NCI-H1436 treated with DMSO at 0.1 percent for 48 hours (cell line): ENCODE data around the gene EPS8L2.
"Not testable (repeated sequence)": the region's sequence is repeated elsewhere in the genome, so short reads cannot be mapped to it uniquely, and the experiment has no call there.

Experiments
- DNase-seq: peaks from one replicate; lab custom pipeline; 2025; lab: John Stamatoyannopoulos, UW

The EPS8L2 gene

DNA sequence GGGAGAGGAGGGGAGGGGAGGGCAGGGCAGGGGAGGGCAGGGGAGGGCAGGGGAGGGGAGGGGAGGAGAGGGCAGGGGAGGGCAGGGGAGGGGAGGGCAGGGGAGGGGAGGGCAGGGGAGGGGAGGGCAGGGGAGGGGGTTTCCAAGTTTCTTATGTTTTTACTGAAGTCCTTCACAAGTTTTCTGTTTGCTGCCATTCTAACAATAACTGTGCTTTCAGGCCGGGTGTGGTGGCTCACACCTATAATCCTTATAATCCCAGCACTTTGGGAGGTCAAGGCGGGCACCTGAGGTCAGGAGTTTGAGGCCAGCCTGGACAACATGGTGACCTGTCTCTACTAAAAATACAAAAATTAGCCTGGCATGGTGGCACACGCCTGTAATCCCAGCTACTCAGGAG is 15.8 kb upstream of the EPS8L2 start:
- not testable (repeated sequence) for DNase-seq

DNA sequence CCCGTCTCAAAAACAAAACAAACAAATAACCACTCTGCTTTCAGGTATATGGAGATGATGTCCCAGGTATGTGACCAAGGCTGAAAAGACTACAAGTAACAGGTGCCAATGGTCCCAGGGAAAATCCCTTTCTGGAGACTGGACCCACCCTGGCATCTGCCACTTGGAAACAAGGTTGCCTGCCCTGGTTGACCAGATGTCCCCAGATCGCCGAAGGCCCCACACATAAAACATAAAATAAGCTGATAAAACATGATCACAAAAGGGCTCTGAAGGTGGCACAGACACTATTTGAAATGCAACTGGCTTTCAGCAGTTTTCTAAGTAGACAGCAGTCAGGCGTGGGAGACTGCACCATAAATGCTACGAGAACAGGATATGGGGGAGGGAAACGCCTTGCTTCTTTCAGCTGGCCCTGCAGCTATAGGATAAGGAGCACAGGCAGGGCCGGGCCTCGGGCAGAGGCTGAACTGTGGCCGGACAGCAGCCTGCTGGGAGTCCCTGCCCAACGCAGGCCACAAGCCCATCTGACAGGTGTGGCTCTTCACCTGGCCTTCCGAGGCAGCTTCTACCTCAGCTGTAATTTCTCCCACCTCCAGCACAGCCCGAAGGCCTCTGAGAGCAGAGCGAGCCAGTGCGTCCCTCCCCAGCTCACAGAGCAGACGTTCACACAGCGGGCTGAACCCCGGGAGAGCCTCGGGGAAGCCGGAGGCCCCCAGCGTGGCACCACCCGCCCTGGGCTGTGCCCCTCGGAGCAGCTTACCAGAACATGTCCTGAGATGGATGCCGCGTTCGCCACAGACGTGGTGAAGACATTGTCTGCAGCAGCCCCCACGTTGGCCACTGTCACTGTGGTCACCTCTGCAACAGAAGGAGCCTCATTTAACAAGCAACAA is 15.0 kb upstream of the EPS8L2 start:
- no peak for DNase-seq

DNA sequence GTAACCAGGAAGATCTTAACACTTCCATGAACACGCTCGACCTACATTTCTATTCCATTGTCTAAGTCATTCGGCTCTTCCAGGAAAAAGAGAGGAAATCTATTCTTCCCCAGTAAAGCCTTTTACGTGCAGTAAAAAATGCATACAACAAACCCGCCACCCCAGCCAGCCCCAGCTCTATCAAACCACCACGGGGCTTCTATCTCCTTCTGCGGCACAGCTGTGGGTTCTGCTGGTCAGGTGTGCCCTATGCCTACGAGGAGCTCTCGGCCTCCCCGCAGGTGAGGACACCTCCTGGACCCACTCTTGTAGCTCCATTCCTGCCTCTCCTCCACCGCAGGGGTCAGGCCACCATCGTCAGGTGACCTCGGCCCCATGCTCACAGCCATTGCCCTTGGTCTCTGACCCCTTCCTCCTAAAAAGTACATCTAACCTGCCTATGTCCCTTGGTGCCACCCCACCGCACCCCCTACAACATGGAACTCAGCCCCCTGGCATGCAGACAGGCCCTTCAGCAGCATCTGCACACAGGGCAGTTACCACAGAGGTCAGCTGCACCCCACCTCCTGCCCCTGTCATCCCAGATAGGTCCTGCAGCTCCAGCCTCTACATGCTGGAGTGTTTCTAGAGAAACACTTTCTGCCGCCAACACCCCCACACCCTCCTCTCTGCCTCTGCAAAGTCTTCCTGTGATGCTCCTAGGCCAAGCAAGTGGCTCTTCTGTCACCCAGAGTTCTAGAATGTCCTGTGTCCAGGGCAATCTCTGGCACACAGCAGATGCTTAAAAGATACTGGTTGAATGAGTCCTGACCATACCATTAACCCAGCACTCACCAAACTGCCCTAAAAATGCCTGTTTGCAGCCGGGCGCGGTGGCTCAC is 14.1 kb upstream of the EPS8L2 start:
- DNase-seq, result no peak

DNA sequence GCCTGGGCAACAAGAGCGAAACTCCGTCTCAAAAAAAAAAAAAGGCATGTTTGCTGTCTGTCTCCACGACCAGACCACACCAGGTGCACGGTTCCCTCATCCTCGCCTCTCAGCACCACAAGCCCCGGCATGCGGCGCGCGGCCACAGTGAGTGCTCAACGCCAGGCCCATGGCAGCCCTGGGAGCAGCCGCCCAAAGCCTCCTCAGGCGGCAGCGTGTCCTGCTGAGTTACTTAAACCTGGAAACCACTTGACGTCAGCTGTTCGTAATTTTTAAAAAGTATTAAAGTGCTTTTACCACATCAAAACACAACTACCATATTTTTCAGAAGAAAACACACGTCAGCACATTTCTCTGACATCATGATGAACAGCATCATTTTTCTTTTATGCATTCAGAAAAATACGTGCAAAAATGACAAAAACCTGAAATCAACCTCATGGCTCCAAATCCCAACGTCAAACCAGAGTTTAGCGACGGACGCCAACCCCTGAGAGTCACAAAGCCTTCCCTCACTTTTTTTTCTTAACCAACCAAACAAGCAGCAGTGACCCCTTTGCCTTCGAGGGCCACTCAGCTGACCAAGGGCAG is 13.1 kb upstream of the EPS8L2 start:
- no peak for DNase-seq

DNA sequence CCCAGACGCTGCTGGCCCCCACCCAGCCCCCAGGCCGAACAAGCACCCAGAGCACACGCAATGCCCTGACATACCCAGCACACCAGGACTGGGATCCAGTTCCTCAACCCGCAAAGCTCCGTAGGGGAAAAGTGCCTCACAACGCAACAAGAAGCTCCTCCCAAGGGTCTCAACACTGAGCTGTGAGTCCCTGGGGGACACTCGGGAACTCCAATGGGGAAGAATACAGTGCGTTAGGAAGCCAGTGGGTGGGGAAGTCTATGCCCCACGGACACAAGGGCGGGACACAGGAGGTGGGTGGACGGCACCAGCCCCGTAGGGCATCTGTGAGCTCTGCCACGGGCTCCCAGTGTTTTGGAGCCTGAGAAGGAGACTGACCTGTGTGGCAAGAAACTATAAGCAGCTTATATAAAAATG is 12.6 kb upstream of the EPS8L2 start:
- no peak for DNase-seq

DNA sequence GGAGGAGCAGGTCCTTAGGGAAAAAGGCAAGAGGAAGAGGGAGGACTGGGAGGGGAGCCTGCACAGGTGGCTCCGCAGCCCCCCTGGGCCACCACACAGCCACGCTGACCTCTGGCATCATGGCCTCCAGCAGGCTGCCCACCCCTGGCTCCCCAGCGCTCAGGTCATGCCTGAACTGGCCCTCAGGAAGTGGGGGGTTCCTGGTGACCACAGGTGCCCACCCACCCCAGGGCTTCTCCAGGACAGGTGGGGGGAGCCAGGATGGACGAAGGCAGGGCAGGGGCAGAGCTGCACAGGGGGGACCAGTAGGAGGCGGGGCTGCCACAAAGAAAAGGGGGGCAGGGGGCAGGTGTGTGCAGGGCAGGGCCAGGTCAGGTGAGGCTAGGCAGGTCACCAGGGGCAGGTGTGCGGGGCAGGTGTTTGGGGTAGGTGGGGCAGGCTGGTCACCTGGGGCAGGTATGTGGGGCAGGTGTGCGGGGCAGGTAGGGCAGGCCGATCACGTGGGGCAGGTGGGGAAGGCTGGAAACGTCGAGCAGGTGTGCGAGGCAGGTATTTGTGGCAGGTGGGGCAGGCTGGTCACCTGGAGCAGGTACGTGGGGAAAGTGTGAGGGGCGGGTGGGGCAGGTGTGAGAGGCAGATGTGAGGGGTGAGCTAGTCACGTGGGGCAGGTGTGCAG is 12.0 kb upstream of the EPS8L2 start:
- DNase-seq, result no peak

DNA sequence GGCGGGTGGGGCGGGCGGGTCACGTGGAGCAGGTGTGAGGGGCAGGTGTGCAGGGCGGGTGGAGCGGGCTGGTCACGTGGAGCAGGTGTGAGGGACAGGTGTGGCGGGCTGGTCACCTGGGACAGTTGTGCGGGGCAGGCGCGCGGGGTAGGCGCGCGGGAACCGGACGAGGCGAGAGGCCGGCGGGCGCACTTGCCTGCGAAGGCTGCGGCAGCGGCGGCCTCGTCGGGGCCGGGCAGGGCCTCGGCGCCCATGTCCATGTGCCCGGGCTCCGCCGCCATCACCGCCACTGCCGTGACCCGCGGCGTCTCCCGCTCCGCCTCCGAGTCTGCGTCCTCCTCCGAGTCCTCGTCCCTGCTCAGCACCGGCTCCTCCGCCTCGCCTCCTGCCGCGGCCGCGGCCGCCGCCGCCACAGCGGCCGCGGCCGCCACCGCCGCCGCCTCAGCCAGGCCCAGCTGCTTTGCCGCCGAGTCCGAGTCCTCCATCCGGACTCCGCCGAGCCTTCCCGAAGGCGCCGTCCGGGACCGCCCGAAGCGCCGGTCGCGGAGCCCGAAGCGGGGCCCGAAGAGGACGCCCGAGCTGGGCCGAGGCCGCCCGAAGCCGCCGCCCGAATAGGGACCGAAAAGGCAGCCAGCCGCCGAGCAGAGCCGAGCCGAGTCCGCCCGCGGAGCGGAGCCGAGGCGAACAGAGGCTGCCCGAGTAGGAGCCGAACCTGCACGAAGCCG is 11.3 kb upstream of the EPS8L2 start, which contains the start of gene DEAF1:
DEAF1 (minus strand) TSS at position 660 of the 725 bp plus-strand sequence; CDS start at position 485, 175 bp downstream.
- DNase-seq, result peak; percentile 81

DNA sequence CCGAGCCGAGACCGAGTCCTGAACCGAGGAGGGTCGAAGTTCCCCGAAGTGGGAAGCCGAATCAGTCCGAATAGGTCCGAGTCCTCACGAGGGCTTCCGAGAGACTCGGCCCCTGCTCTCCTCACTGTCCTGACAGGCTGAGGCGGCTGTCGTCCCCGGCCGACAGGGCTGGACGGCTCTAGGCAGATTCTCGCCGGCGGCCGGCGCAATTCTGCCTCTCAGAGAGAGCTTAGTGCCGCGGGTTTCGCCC is 10.8 kb upstream of the EPS8L2 start:
- no peak for DNase-seq

DNA sequence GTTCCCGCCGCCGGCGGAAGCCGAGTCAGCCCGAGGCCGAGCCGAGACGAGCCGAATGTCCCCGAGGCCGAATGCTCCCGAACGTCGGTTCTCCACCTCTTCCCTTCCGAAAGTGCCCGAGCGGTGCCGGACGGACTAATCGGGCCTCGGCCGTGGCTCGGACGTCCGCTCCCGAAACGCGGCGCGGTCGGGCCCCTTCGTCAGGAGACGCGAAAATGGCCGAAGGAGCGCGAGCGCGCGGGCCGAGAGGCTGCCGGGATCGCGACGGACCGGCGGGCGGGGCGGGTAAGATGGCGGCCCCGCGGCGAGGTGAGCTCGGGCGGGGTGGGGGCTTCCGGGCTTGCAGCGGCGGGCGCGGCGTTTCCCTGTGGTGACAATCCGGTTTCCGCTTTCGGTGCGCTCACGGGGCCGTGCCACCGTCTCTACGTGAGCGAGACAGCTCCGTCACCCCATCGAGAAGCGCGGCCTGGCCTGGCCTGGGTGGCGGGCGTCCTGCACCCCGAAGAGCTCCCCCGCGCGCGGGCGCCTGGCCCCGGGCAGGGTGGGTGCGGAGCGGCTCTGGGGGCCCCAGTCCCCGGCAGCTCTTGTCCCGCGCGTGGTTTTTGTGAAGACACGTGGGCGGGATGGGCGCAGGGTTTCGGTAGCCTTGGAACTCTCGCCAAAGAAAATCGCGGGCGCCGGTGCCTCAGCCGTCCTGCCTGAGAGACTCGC is 10.3 kb upstream of the EPS8L2 start, which contains the start of gene TMEM80:
TMEM80 (plus strand) TSS at position 279 of the 711 bp plus-strand sequence; CDS start at position 291, 12 bp downstream.
- DNase-seq, result peak; percentile 81

DNA sequence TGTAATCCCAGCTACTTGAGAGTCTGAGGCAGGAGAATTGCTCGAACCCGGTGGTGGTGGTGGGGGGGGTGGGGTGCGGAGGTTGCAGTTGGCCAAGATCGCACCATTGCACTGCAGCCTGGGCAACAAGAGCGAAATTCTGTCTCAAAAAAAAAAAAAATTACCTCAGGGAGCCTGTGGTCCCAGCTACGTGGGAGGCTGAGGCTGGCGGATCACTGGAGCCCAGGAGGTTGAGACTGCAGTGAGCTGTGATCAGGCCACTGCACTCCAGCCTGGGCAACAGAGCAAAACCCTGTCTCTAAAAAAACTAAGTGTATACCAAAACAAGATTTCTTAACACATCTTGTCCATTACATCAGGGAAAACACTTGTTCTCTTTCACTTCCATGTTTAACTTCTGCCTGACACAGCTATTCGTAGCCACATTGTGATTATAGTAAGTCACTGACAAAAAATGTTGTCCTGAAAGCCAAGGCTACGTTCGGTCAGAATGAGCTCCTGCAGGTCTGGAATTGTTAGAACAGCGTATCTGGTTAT is 9.0 kb upstream of the EPS8L2 start:
- DNase-seq, result no peak

DNA sequence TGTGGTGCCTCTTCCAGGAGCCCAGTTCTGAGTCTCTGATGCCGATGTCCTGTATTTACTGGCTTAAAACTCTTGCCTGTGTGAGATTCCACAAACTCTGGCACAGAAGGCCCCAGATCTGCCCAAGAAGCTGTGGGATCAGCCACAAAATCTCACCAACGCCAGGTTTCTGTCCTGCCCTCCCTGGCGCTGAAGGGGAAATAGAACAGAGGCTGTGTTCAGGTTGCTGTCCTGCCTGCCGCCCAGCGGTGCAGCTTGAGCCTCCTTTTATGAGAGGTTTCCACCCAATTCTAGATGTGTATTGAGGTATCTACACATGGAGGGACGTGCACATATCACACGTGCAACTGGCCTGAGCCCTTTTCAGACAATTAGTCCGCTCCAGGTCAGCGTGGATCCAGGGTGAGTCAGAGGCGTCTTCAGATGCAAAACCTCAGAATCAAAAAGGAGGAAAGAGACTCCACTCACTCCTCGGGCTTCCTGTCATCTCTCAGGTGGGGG is 8.2 kb upstream of the EPS8L2 start:
- no peak for DNase-seq

DNA sequence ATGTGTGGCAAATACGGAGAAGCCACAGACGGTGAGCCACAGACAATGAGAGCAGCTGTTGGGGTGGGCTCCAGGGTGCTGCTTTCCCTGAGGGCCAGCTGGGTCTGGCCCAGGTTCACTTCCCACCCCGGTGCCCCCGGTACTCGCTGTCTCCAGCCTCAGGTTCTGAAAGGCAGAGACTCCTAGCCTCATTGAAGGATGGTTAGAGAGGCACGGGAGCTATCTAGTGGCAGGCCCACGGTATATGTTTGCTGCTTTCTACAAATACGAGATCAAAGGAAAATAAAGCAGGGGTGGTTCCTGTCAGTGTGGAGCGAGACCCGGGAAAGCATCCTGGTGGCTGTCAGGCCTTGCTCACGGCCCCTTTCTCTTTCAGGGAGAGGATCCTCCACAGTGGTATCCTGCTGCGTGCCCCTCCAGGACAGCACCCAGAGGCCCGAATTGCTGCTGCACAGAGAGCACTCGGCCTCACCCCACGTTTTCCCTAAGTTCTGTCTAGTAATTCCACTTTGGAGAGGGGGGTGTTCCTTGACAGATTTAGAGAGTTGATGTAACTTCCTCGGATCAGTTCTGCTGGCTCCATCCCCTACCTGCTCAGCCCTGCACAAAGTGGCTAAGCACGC is 7.4 kb upstream of the EPS8L2 start:
- no peak for DNase-seq

DNA sequence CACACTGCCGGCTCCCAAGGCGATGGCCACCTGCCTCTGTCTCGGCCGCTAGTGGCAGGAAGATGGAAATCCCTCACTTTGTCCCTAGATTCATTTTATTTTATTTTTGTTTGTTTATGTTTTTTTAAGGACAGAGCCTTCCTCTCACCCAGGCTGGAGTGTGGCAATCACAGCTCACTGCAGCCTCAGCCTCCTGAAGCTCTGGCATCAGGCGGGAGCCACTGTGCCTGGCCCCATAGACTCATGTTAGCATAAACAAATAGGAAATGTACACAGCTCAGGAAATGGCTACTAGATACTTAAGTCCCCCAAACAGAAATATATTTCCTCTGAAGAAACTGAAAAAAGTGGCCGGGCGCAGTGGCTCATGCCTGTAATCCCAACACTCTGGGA is 6.9 kb upstream of the EPS8L2 start:
- no peak for DNase-seq

DNA sequence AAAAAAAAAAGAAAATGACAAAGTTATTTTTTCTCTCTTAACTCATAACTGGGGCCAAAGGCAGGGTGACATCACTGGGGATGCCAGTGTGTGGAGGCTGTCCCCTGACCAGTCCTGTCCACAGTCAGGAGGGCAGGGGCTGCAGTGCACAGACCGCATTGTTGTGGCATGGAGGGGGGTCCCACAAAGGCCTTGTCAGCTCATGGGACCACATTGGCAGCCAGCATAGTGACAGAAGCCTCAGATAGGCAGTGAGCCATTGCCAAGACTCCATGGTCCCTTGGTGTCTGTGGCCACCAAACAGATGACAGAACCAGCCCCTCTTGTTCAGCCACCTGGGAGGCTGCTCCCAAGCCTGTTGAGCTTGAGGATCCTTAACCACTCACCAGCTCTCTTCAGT is 6.3 kb upstream of the EPS8L2 start:
- no peak for DNase-seq

DNA sequence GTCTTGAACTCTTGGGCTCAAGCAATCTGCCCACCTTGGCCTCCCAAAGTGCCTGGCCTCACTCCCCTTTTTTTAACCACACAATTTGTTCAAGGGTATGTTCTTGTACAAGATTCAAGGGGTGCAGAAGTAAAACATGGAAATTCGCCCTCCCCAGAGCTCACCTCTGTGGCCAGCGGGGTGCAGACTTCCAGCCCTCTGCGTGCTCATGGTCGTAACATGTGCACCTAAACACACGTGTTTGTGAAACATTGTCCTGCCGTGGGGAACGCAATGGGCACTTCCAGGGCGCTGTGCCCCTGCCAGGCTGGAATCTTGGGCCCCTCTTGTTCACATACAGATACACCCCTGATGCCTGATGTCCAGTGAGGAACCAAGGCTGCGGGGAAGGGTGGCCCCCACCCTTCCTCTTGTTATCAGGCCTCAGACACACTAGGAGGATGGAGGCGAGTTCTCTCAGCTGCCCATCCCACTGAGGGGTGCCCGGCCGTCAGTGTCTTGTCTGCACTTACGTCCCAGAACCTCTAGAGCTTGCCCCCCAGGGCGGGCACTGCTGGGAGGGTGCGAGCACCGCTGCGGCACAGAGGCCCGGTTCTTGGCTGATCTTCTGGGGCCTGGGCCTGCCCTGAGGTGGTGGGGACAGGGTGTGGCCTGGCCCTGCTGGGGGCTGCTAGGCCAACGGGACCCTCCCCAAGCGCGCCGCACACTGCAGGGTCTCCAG is 4.1 kb upstream of the EPS8L2 start:
- no peak for DNase-seq

DNA sequence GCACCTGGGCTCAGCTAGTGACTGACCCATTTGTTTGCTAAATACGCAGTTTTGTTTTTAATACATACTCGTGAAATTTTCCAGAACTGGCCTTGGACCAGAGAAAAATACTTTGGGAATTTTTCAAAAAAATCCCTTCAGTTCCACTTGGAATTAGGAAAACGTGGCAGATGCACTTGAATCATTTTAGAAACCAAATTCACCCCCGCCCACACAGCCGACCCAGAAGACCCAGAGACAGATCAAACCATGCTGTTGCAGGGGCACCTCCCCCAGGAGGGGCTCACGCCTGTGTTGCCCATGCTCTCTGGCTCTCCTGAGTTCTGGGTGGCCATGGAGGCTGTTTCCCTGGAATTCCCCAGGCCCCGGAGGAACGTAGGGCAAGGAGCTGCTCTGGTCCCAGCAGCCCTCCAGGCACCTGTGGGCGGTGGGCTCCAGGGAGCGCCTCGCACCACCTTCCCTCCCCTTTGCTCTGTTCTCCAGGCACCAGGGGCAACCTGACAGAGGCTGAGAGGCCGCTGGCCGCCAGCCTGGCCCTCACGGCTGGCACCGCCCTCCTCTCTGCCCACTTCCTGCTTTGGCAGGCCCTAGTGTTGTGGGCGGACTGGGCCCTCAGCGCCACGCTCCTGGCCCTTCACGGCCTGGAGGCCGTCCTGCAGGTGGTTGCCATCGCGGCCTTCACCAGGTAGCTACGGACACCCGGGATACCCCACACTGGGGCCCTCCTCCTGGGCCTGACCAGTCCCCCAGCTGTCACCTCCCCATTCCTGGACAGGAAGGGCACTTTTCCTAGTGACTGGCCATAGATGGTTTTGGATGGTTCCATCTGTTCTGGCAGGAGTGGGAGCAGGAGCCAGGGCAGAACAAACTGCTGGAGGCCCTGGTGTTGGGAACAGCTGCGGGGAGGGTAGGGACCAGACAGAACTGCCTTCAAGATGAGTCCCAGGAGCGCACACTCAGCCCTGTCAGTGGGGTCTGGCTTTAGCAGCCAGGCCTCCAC is 3.3 kb upstream of the EPS8L2 start:
- DNase-seq, result no peak

DNA sequence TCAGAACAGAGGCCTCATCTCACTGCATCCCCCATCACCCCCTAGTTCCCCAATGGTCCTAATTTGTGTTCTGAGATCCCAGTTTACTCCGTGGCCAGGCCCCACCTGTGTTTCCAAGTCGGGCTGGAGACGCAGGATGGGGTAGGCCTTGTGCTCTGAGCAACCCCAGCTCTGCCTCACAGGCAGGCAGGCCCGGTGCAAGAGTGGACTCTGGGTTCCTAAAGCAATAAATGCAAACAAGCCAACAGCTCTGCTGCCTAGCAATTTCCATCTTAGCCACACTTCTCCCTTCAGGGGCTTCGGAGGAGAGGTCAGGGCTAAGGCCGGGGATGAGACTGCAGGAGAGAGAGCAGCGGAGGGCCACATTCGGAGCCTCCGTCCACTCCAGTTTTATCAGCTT is 2.5 kb upstream of the EPS8L2 start:
- DNase-seq, result no peak

DNA sequence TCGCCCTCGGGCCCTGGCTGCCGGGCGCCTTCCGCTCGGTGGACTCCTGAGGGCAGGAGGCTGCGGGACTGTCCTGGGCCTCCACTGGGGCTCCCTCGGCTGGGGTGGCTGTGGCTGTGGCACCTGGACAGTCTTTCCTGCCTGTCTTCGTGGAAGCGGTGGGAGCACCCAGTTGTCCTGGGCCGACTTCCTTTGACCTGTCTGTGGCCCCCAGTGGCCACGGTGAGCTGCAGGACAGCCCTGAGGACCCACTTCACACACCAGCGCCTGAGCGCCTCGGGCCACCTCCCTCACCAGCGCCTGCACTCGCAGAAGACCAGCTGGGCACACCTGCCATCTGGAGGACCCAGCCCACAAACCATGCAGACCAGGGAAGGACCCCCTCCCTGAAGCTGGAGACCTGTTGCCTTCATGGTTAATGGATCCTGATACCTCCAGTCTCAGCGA is 1.8 kb upstream of the EPS8L2 start:
- DNase-seq, result no peak
